HG02798 (cell line): ENCODE measurements around the gene TEC.
"Not testable (repeated sequence)": the region's sequence is repeated elsewhere in the genome, so short reads cannot be mapped to it uniquely, and the experiment has no call there.

Experiments used
- ATAC-seq: cut with Tn5 transposase; IDR thresholded peaks from one replicate; pipeline ENCODE4 v1.9.1; 2021; ENCODE audit warnings: mild to moderate bottlenecking; ENCODE audit not compliant: unreplicated experiment, poor library complexity

Gene TEC

GRCh38 chr4:48173056-48173991 is 96.3 kb downstream of the TEC start:
- peak; percentile 78 for ATAC-seq

GRCh38 chr4:48172651-48173050 is 97.0 kb downstream of the TEC start:
- no peak for ATAC-seq

- no peak for ATAC-seq
These were observed 100.0 kb downstream of the TEC start for GRCh38 chr4:48169636-48170035.

- ATAC-seq = no peak
These were observed 101.9 kb downstream of the TEC start for GRCh38 chr4:48167538-48168263.

- not testable (repeated sequence) for ATAC-seq
These were observed 105.1 kb downstream of the TEC start for GRCh38 chr4:48164561-48164960.

- ATAC-seq = no peak
These were observed 105.9 kb downstream of the TEC start for GRCh38 chr4:48163746-48164145.

- no peak for ATAC-seq
These were observed 107.5 kb downstream of the TEC start for GRCh38 chr4:48162162-48162561.

- no peak for ATAC-seq
These were observed 112.4 kb downstream of the TEC start for GRCh38 chr4:48157271-48157670.

- ATAC-seq = no peak
These were observed 113.2 kb downstream of the TEC start for GRCh38 chr4:48156423-48156822.

GRCh38 chr4:48153791-48154550 is 115.7 kb downstream of the TEC start:
- ATAC-seq = peak; percentile 64

- no peak for ATAC-seq
These were observed 117.4 kb downstream of the TEC start for GRCh38 chr4:48152259-48152658.

GRCh38 chr4:48149827-48150370 is 119.7 kb downstream of the TEC start:
- ATAC-seq = no peak

GRCh38 chr4:48147621-48148020 is 122.0 kb downstream of the TEC start:
- no peak for ATAC-seq

- ATAC-seq = no peak
These were observed 128.6 kb downstream of the TEC start for GRCh38 chr4:48141048-48141447.

- ATAC-seq = no peak
These were observed 129.9 kb downstream of the TEC start for GRCh38 chr4:48139691-48140090.

- peak; percentile 83 for ATAC-seq
These were observed 130.7 kb downstream of the TEC start for GRCh38 chr4:48138936-48139335.

GRCh38 chr4:48138511-48138910 is 131.1 kb downstream of the TEC start:
- no peak for ATAC-seq

GRCh38 chr4:48137846-48138245 is 131.8 kb downstream of the TEC start:
- no peak for ATAC-seq

- no peak for ATAC-seq
These were observed 135.6 kb downstream of the TEC start, which contains the start of gene TXK for GRCh38 chr4:48134081-48134480. Gene TXK, minus strand, starts transcription at chr4:48134250. Its CDS starts 80 bp downstream, at chr4:48134170.

- no peak for ATAC-seq
These were observed 136.0 kb downstream of the TEC start for GRCh38 chr4:48133669-48134068.
